RKO (cell line): ENCODE measurements around the gene PDE6A.

Experiments used
- DNase-seq: peaks from one replicate; pipeline ENCODE4 v3.0.0-alpha.2; 2016; ENCODE audit warnings: low spot score

Gene PDE6A

GRCh38 chr5:149930043-149930748, 14.4 kb downstream of the PDE6A start:
- no peak for DNase-seq

GRCh38 chr5:149924486-149924885, 20.1 kb downstream of the PDE6A start:
- no peak for DNase-seq

GRCh38 chr5:149922950-149923349, 21.6 kb downstream of the PDE6A start:
- DNase-seq: no peak

GRCh38 chr5:149921597-149921996, 23.0 kb downstream of the PDE6A start:
- DNase-seq: no peak

- no peak for DNase-seq
Measured at GRCh38 chr5:149917073-149917676, 27.4 kb downstream of the PDE6A start.

GRCh38 chr5:149916334-149917072, 28.1 kb downstream of the PDE6A start:
- DNase-seq: no peak

DNA sequence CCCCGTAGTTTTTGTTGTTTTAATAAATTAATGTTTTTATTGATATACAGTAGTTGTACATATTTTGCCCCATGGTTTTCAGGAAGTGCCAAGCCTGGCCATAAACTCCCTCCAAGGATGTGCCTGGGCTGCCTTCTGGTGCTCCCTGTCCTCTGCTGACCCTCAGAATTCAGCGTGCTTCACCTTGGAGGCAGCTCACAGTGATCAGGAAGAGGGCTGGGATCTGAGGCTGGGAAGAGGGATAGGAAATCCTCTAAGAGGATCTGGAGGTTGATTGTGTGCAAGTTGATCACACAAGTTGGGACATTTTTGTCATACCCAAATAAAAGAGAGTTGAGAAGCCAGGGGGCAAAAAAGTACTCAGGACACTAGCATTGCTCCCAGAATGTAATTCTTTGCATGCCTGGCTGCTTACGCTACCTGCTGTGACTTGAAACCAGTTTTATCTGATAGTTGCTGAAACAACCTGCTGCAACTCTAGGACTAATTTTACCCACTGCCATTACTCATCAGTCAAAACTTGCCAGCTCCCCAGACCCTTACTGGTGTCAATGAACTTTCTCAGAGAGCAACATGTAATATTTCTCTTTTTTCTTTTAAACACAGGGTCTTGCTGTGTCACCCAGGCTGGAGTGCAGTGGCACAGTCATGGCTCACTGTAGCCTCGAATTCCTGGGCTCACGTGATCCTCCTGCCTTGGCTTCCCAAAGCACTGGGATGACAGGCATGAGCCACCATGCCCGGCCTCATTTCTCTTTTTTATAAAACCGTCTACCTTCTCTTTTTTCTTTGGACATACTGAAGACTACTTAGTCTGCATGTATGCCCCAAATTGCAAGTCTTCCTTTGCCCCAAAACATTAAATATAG, 29.0 kb downstream of the PDE6A start:
- DNase-seq: no peak

DNA sequence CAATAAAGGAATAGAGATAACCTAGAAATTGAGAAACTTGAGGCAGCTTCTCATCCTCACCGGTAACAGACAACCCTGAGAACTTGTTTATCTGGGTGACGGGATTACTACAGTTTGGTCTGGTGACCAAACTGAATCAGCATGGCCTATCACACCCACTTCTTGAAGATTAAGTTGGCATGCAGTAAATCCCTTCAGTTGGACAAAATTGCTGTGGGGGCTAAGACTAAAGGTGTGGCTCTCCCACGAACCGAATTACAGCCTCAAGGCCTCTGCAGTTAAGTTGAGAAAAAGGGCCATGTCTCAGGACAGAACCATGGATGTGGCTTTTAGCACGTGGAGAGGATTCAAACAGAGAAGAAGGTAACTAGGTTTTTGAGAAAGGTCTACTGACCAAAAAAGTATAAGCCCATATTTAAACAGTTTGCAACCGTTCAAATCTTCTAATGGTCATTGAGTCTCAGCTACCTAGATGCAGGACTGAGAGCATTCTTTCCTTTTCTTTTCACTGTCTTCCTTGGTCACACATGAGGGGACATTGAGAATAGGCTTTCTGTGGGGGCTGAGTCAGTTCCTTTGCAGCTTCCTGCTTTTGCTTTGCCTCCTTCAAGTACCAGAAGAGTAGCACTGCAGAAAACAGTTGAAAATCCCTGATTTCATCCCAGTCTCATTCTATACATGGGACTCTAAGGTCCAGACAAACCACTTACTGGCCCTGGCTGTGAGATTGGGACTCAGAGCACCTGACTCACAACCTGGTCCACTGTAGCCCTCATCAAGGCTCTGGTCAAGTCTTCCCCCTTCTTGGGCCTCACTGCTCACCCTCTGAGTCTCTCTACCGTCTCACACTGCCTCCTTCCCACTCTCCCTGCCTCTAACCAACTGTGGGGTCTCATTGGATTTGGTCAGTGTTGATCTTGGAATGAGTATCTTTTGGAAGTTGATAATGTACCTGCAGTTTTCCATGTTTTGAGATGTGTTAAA, 30.9 kb downstream of the PDE6A start:
- DNase-seq: no peak

DNA sequence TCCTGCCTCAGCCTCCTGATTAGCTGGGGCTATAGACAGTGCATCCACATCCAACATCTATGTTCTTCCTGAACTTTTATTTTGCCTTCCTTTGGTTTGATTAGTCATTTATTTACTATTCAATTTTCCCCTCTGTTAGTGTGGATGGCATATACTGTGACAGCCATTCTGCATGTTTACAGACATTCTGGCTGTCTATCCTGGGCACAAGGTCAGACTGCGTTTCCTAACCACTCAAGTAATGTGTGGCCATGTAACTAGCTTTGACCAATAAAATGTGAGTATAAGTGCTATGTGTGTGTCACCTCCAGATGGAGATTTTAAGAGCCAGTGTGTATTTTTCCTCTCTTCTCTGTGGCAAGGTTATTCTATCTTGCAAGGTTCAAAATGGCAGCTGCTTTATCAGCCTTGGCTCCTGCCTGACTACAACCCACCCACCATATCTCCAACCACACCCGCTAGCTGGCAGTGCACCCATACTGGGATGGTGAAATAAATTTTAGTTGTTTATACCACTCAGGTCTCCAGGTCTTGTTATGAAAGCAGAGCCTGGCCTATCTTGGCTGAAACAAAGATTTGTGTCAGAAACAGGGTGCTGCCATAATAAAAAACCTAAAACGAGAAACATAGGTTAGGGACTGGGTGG, 32.2 kb downstream of the PDE6A start:
- no peak for DNase-seq

DNA sequence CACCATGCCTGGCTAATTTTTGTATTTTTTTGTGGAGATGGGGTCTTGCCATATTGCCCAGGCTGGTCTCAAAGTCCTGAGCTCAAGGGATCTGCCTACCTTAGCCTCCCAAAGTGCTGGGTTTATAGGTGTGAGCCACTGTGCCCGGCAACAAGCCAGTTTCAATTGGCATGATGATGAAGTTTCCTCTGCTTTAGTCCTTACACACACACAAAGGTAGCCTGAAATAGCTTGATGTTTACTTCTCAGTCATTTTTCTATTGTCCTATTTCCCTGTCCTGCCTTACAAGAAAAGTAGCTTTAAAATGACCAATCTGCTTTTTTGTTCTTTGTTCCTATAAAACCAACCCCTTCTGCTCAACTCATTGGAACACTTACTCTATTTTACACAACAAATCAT, 33.6 kb downstream of the PDE6A start:
- DNase-seq: no peak

- DNase-seq: no peak
Measured at GRCh38 chr5:149907828-149908227, 36.8 kb downstream of the PDE6A start.

DNA sequence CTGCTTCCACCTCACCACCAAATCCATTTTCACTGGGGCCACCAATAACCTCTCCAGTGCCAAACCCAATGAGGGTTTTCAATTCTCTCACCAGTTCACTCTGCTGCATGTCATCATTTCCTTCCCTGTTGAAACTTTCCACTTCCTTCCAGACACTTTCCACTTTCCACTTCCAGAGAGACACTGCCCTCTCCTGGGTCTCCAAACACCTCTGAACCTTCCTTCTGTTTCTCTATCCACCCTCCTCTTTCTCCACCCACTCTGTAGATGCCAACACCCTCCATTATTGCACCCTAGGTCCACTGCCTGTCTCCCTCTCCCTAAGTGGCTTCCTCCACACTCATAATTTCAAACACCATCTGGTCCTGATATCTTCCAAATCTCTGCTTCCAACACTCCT, 39.6 kb downstream of the PDE6A start:
- DNase-seq: no peak

GRCh38 chr5:149904293-149904886, 40.2 kb downstream of the PDE6A start:
- DNase-seq: no peak

DNA sequence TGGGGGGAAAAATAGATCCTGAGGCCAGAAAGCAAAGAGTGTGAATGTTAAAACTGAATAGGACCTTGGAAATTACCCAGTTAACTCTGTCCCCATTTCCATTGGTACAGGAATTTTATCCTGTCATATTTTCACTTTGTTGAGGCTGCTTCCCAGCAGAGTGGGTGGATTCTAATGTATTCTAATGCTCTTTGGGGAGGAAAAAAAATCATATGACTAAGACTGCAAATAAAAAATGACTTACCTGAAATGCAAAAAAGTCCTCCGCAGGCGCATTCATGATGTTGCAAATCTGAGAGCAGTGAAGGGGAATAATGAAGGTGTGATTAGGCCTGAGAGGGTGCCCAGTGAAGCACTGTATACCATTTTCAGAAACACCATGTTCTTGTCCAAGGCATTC, 41.2 kb downstream of the PDE6A start:
- no peak for DNase-seq

GRCh38 chr5:149902177-149902576, 42.4 kb downstream of the PDE6A start:
- DNase-seq: no peak

DNA sequence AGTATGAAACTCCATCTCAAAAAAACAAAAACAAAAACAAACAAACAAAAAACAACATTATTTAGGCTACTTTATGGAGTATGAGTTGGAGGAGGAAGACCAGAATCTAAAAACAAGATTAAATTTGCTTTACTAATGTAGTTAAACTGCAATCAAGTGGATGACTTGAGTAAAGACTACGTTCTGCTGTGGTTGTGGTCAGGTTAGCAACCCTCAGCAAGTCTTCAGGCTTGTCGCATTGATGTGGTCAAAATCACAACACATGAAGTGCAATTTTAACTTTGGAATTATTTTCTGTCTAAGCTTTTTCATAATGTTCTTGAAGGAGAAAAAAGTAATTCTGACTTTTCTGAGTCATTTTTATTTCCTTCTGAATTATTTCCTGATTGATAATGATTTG, 43.1 kb downstream of the PDE6A start:
- DNase-seq: no peak

DNA sequence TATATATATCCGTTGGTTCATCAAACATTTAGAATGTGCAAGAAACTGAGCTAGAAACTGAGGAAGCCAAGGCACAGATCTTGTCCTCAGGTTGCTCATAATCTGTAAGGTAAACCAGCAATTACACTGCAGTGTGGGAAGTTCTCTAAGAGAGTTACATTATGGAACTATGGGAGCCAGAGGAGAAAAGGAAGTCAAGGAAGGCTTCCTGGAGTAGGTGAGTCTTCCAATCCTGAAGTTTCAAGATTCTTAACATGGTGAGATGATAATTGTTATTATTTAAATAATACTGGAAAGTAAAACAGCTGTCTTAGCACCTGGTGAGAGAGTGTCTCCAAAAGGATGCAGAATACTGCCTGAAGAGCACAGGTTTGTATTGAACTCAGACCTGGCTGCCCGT, 44.2 kb downstream of the PDE6A start:
- DNase-seq: no peak

DNA sequence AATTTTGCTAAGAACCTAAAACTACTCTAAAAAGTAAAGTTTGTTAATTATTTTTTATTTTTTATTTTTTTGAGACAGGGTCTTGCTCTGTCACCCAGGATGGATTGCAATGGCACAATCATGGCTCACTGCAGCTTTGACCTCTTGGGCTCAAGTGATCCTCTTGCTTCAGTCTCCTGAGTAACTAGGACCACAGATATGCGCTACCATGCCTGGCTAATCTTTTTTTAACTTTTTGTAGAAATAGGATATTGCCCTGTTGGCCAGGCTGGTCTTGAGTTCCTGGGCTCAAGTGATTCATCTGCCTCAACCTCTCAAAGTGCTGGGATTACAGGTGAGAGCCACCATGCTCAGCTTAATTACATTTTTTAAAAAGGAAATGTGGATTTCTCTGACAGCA, 45.8 kb downstream of the PDE6A start:
- DNase-seq: no peak

- DNase-seq: peak; percentile 19
Measured at GRCh38 chr5:149895416-149896345, 48.9 kb downstream of the PDE6A start.
